Esophagus muscularis mucosa (tissue), 4 donors: ENCODE measurements around the gene LBHD2. TPM values are rescaled to one million over a fixed set of nuclear protein-coding genes. Genes with fewer than 3 reads are reported as not detected.

ENCODE experiments used
- DNase-seq: peaks from one replicate; pipeline ENCODE4 v3.0.0-alpha.2; 2017; ENCODE audit errors: extremely low spot score
- H3K27ac ChIP-seq, 4 donors: fragments of 200-600 bp; sonication (generic); replicated peaks in 1 of 4; 1 replicate in 3 of 4; 2 replicates in 1 of 4; pipeline ENCODE4 v1.5.1; 2016 to 2019; ENCODE audit warnings: mild to moderate bottlenecking in 1 of 4
- H3K27me3 ChIP-seq, 4 donors: fragments of 200-600 bp; sonication (generic); one replicate each; pipeline versions ENCODE4 v1.5.1 to v1.6.0; 2016 to 2019
- H3K36me3 ChIP-seq, 4 donors: fragments of 200-600 bp; sonication (generic); one replicate each; pipeline ENCODE4 v1.5.1; 2016 to 2019
- H3K4me1 ChIP-seq, 4 donors: fragments of 200-600 bp; sonication (generic); one replicate each; pipeline ENCODE4 v1.5.1; 2016 to 2019
- H3K4me3 ChIP-seq, 4 donors: fragments of 200-600 bp; sonication (generic); 1 replicate in 2 of 4; 2 replicates in 2 of 4; pipeline ENCODE4 v1.5.1; 2016 to 2019; ENCODE audit warnings: mild to moderate bottlenecking in 4 of 4, moderate library complexity in 1 of 4
- H3K9me3 ChIP-seq, 4 donors: fragments of 200-600 bp; sonication (generic); 1 replicate in 3 of 4; 2 replicates in 1 of 4; pipeline ENCODE4 v1.5.1; 2016 to 2019
- EP300 ChIP-seq: sonication (generic); formaldehyde crosslinking; IDR thresholded peaks from one replicate; pipeline ENCODE4 v1.6.1; 2017; ENCODE audit warnings: antibody characterized with exemption
- POLR2A ChIP-seq: fragments of 450-650 bp; IDR thresholded peaks from one replicate; pipeline ENCODE4 v1.6.1; 2017; ENCODE audit warnings: antibody characterized with exemption, moderate library complexity, mild to moderate bottlenecking, low read depth
- POLR2AphosphoS5 ChIP-seq, 2 donors: sonication (generic); formaldehyde crosslinking; IDR thresholded peaks; one replicate each; pipeline ENCODE4 v1.6.1; 2017; ENCODE audit warnings: antibody characterized with exemption in 2 of 2
- WGBS: methylation state at CpG from one replicate; pipeline ENCODE4 v1.1.5; 2018; 5-methylcytosine and 5-hydroxymethylcytosine counted together
- intact Hi-C: fragments of 100-400 bp; cut with DNase I; formaldehyde crosslinking; loops from one replicate; pipeline ENCODE4 v1.15.1; 2023
- total RNA-seq, 4 donors: library from RNA; depleted of rRNA; stranded (reverse); fragments of >200 nt; gene quantifications; one replicate each; pipeline versions ENCODE4 v1.1.0 to v1.2.1, GENCODE V29; 2016
- TF ChIP-seq, protein P1 (sequence below), 3 experiments: fragments of 200-600 bp in 2 of 3; fragments of 450-650 bp in 1 of 3; sonication (generic) in 2 of 3; IDR thresholded peaks; one replicate each; pipeline ENCODE4 v1.5.1; 2017 to 2019; ENCODE audit warnings: antibody characterized with exemption in 3 of 3, mild to moderate bottlenecking in 2 of 3, moderate library complexity in 1 of 3

Gene LBHD2
- total RNA-seq, 4 donors from 2014 or later = not detected

DNA sequence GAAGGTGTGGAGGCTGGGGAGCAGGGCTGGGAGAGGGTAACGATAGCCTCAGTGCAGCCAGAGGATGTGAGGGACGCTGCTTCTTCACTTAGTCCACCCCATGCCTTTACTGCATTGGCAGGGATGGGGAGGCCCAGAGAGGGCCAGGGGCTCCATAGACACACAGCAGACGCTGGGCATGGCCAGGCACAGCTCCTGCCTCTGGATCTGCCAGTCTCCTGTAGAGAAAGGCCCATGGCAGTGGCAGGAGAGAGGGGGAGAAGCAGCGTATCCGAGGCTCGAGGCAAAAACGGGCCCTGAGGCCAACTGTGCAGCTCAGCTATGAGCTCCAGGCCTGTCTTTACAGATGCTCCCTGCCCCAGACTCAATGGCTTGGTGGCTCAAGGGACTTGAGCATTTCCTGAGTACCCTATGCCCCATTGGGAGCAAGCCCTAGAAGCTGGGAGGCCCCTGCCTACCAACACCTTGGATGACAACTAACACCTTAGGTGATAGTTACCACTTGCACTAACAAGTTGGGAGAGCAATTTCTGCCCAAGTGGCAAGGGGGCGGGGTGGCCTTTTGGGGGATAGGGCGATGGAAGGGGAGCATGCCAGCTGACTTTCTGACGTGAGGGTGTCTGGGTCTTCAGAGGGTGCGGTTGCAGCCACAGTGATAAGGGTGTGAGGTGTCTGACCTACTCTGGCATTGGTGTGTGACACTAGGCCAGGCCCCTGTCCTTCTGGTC lies 5.0 kb upstream of the LBHD2 start:
- Histone ChIP-seq H3K27me3 (peaks cover 0 to 46% (median 2%) of the 10 kb centered on the region in 4 donors), H3K27ac (no peak overlapping the region), H3K4me3 (no peak overlapping the region), H3K9me3 (no peaks in the 10 kb centered on the region), H3K4me1 (peaks cover 18 to 29% (median 22%) of the 10 kb centered on the region in 4 donors), H3K36me3 (no peaks in the 10 kb centered on the region)
- intact Hi-C loops = loop anchor here (10.0 kb wide), 1 partner anchor 216 kb away; no protein-coding TSS in a partner anchor
- WGBS = 83% methylated on average over 6 of the region's 11 CpGs
- TF ChIP-seq EP300 (no peak), POLR2A (no peak), POLR2AphosphoS5 (IDR thresholded peaks at IDR 0.05) (no peak)
- TF ChIP-seq, protein P1, sequence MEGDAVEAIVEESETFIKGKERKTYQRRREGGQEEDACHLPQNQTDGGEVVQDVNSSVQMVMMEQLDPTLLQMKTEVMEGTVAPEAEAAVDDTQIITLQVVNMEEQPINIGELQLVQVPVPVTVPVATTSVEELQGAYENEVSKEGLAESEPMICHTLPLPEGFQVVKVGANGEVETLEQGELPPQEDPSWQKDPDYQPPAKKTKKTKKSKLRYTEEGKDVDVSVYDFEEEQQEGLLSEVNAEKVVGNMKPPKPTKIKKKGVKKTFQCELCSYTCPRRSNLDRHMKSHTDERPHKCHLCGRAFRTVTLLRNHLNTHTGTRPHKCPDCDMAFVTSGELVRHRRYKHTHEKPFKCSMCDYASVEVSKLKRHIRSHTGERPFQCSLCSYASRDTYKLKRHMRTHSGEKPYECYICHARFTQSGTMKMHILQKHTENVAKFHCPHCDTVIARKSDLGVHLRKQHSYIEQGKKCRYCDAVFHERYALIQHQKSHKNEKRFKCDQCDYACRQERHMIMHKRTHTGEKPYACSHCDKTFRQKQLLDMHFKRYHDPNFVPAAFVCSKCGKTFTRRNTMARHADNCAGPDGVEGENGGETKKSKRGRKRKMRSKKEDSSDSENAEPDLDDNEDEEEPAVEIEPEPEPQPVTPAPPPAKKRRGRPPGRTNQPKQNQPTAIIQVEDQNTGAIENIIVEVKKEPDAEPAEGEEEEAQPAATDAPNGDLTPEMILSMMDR (IDR thresholded peaks at IDR 0.05) = no peak
- DNase-seq = no peak

GRCh38 chr14:103081951-103082350 lies 2.1 kb upstream of the LBHD2 start:
- Histone ChIP-seq H3K36me3 (no peaks in the 10 kb centered on the region), H3K27me3 (peaks cover 0 to 75% (median 13%) of the 10 kb centered on the region in 4 donors), H3K9me3 (no peaks in the 10 kb centered on the region), H3K4me3 (no peak overlapping the region), H3K4me1 (peaks cover 0 to 10% (median 7%) of the 10 kb centered on the region in 4 donors), H3K27ac (no peak overlapping the region)
- 99% methylated on average over 2 of the region's 2 CpGs for WGBS
- no peak for TF ChIP-seq POLR2AphosphoS5 (IDR thresholded peaks at IDR 0.05)
- TF ChIP-seq, protein P1 (IDR thresholded peaks at IDR 0.05) = no peak
- DNase-seq = no peak
- intact Hi-C loops = no loop called here

DNA sequence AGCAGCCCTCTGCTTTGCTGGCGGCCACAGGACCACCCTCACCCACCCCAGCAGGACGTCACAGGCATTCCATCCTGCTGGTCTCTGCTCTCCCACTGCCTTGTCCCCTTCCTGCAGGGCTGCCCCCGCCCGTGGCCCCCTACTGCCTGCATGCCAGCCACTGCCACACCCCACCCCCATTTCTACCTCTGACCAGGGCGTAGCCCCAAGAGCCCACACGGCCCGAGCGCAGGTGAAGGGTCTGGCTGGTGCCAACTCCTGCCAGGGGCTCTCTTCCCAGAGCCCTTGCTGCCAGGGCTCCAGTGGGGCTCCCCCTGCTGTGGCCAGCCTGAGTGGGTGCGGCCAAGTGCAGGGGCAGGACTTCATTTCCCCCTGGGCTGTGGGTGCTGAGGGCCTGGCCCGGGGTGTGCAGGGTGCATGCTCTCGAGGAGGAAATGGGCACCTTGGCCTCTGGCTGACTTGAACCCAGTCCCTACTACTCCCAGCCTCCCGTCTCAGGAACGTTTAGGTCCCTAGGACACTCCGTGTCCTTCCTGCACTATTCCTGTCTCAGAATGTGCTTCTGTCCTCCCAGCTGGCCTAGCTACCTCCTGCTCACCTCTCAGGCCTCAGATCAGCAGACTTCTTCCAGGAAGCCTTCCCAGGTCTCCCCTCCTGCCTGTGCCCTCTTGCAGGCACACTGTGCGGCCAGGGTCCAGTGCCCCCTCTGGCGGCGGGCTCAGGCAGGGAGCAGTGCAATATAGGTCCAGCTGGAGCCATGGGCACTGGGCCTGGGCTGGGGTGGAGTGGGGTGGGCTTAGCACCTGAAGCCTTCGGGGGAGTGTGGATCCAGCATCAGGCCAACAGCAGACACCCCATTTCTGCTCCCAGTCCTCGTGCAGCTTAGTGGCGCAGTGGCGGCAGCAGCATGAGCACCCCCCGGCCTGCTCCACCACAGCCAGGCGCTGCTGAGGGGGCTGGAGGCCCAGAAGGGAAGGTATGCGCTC lies 1.4 kb downstream of the LBHD2 start:
- Histone ChIP-seq H3K27ac (no peak overlapping the region), H3K36me3 (no peaks in the 10 kb centered on the region), H3K4me3 (no peak overlapping the region), H3K27me3 (peaks cover 0 to 66% (median 13%) of the 10 kb centered on the region in 4 donors), H3K4me1 (peaks cover 0 to 8% (median 7%) of the 10 kb centered on the region in 4 donors), H3K9me3 (no peaks in the 10 kb centered on the region)
- intact Hi-C loops = no loop called here
- DNase-seq = no peak
- TF ChIP-seq POLR2AphosphoS5 (IDR thresholded peaks at IDR 0.05) = no peak
- no peak for TF ChIP-seq POLR2A
- TF ChIP-seq EP300 = no peak
- TF ChIP-seq, protein P1 (IDR thresholded peaks at IDR 0.05) = no peak
- WGBS = 79% methylated on average over 14 of the region's 24 CpGs

- 81% methylated on average over 6 of the region's 8 CpGs for whole genome bisulfite sequencing
- Histone ChIP-seq H3K27me3 (peaks cover 5 to 57% (median 13%) of the 10 kb centered on the region in 4 donors), H3K4me1 (peaks cover 6 to 21% (median 20%) of the 10 kb centered on the region in 4 donors), H3K9me3 (no peaks in the 10 kb centered on the region), H3K4me3 (no peak overlapping the region), H3K36me3 (no peaks in the 10 kb centered on the region), H3K27ac (no peak overlapping the region)
- intact Hi-C loops = no loop called here
- no peak for DNase-seq
- no peak for TF ChIP-seq EP300
- TF ChIP-seq POLR2A = no peak
- no peak for TF ChIP-seq POLR2AphosphoS5 (IDR thresholded peaks at IDR 0.05)
- TF ChIP-seq, protein P1 (IDR thresholded peaks at IDR 0.05) = no peak
Observed at GRCh38 chr14:103086771-103087342, 2.8 kb downstream of the LBHD2 start.
